Neural progenitor cell (in vitro differentiated cells): ENCODE measurements around the gene ACRBP. TPM values are rescaled to one million over a fixed set of nuclear protein-coding genes. Genes with fewer than 3 reads are reported as not detected.

Experiments
- DNase-seq: peaks from one replicate; pipeline ENCODE4 v3.0.0-alpha.2; 2016; ENCODE audit warnings: low spot score
- H2AFZ ChIP-seq: fragments of 200-600 bp; sonication (generic); replicated peaks from 2 replicates; pipeline ENCODE4 v1.6.1; 2016; ENCODE audit warnings: antibody characterized with exemption
- H3F3A ChIP-seq: fragments of 200-600 bp; sonication (generic); 2 replicates; pipeline ENCODE4 v1.6.1; 2016; ENCODE audit warnings: antibody characterized with exemption, low read depth
- H3K27ac ChIP-seq: fragments of 200-600 bp; sonication (generic); 2 replicates; pipeline ENCODE4 v1.5.1; 2016; ENCODE audit warnings: mild to moderate bottlenecking
- H3K27me3 ChIP-seq: fragments of 200-600 bp; sonication (generic); 2 replicates; pipeline ENCODE4 v1.6.1; 2016; ENCODE audit warnings: mild to moderate bottlenecking, moderate library complexity
- H3K36me3 ChIP-seq: fragments of 200-600 bp; sonication (generic); 2 replicates; pipeline ENCODE4 v1.5.1; 2016
- H3K4me1 ChIP-seq: fragments of 200-600 bp; sonication (generic); 2 replicates; pipeline ENCODE4 v1.6.1; 2016; ENCODE audit warnings: mixed run types
- H3K4me2 ChIP-seq: fragments of 200-600 bp; sonication (generic); 2 replicates; pipeline ENCODE4 v1.6.1; 2016
- H3K4me3 ChIP-seq: fragments of 200-600 bp; sonication (generic); 2 replicates; pipeline ENCODE4 v1.5.1; 2016
- H3K79me2 ChIP-seq: fragments of 200-600 bp; sonication (generic); 2 replicates; pipeline ENCODE4 v1.6.1; 2016; ENCODE audit warnings: low read depth
- H3K9ac ChIP-seq: fragments of 200-600 bp; sonication (generic); 2 replicates; pipeline ENCODE4 v1.6.1; 2016
- H3K9me3 ChIP-seq: fragments of 200-600 bp; sonication (generic); 2 replicates; pipeline ENCODE4 v1.5.1; 2016; ENCODE audit warnings: low read depth
- H4K20me1 ChIP-seq: fragments of 200-600 bp; sonication (generic); 2 replicates; pipeline ENCODE4 v1.6.1; 2016; ENCODE audit warnings: low read depth
- H3K27ac Mint-ChIP-seq: 3 replicates; pipeline ENCODE4 v1.8.0; 2021; ENCODE audit warnings: mixed read lengths
- H3K27me3 Mint-ChIP-seq: 2 replicates; pipeline ENCODE4 v1.8.0; 2022; ENCODE audit warnings: low read depth, mild to moderate bottlenecking, inconsistent platforms, moderate library complexity, mixed read lengths; ENCODE audit not compliant: insufficient read depth
- H3K36me3 Mint-ChIP-seq: 3 replicates; pipeline ENCODE4 v1.8.0; 2021; ENCODE audit warnings: mixed read lengths
- H3K4me1 Mint-ChIP-seq: 3 replicates; pipeline ENCODE4 v1.8.0; 2021; ENCODE audit warnings: mixed read lengths
- H3K4me3 Mint-ChIP-seq: 3 replicates; pipeline ENCODE4 v1.8.0; 2021; ENCODE audit warnings: mild to moderate bottlenecking, moderate library complexity, mixed read lengths
- H3K9me3 Mint-ChIP-seq: 3 replicates; pipeline ENCODE4 v1.8.0; 2020; ENCODE audit warnings: mixed read lengths
- CTCF ChIP-seq: fragments of 200-600 bp; sonication (generic); IDR thresholded peaks from 2 replicates; pipeline ENCODE4 v1.5.1; 2017; ENCODE audit warnings: antibody characterized with exemption, mild to moderate bottlenecking
- EZH2 ChIP-seq: fragments of 200-600 bp; sonication (generic); IDR thresholded peaks from 2 replicates; pipeline ENCODE4 v1.6.1; 2017; ENCODE audit warnings: antibody characterized with exemption, mild to moderate bottlenecking, moderate library complexity
- EZH2phosphoT487 ChIP-seq: fragments of 200-600 bp; sonication (generic); IDR thresholded peaks from 2 replicates; pipeline ENCODE4 v1.6.1; 2017; ENCODE audit warnings: antibody characterized with exemption
- total RNA-seq: library from RNA; depleted of rRNA; stranded (reverse); fragments of >200 nt; gene quantifications from 2 replicates; pipeline ENCODE4 v1.2.3, GENCODE V29; 2015; ENCODE audit warnings: low replicate concordance

The ACRBP gene
- total RNA-seq, 1 donor from 2014 or later = 2.7 TPM

DNA sequence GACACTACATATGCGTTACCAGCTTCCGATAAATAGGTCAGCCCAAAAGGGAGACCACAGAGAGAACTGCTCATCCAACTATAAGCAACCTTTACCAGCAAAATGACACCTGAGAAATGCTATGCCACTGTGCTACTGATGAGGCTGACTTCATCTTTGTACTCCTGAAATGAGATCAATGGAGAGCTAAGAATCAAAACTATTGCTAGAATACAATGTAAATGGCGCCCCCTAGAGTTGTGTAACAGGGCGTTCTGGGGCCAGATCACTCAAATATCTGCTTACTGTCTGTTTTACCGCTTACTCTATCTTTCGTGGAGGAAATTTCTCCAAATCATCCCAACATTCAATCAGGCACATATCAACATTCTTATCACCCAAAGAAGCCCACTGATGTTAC is 37.4 kb upstream of the ACRBP start:
- H3K4me3 Mint-ChIP-seq = no peak overlapping the region
- peaks cover 11% of the 10 kb centered on the region for H3K4me1 ChIP-seq
- TF ChIP-seq EZH2 (no peak), CTCF (peak; percentile 74), EZH2phosphoT487 (no peak)
- no peak overlapping the region for H3K9ac ChIP-seq
- H3K36me3 Mint-ChIP-seq = peaks cover 3% of the 10 kb centered on the region
- no peak overlapping the region for H3K4me2 ChIP-seq
- H3K9me3 Mint-ChIP-seq = no peaks in the 10 kb centered on the region
- peaks cover 25% of the 10 kb centered on the region for H3K4me1 Mint-ChIP-seq
- peak; percentile 78 for DNase-seq
- peaks cover 93% of the 10 kb centered on the region for H3K79me2 ChIP-seq
- no peak overlapping the region for H2AFZ ChIP-seq
- H3K9me3 ChIP-seq = no peaks in the 10 kb centered on the region
- peaks cover 4% of the 10 kb centered on the region for H3K36me3 ChIP-seq
- no peak overlapping the region for H3K4me3 ChIP-seq
- no peak overlapping the region for H3K27ac ChIP-seq
- peaks cover 27% of the 10 kb centered on the region for H3F3A ChIP-seq
- peaks cover 37% of the 10 kb centered on the region for H4K20me1 ChIP-seq
- H3K27me3 ChIP-seq = no peaks in the 10 kb centered on the region
- H3K27me3 Mint-ChIP-seq = peaks cover under 1% of the 10 kb centered on the region
- no peak overlapping the region for H3K27ac Mint-ChIP-seq

DNA sequence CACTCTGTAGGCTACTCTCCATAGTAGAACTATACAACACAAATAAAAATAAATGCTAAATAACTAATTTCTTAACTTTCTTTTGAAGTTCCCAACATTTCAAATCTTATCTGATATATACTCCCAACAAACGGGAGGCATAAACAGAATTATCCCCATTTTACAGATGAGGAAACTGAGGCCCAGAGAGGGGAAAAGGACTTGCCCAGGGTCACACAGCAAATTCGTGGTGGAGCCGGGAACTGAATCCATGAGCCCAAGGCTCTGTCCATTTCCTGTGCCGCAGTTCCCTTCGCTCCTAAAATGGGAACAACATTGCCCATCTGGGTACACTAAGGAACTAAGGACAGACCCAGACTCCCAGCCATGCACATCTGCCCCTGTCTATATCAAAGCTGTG is 29.7 kb upstream of the ACRBP start:
- no peaks in the 10 kb centered on the region for H3K27me3 ChIP-seq
- H3K36me3 Mint-ChIP-seq = peaks cover 37% of the 10 kb centered on the region
- H3K4me3 Mint-ChIP-seq = no peak overlapping the region
- H3K4me3 ChIP-seq = no peak overlapping the region
- H3K27ac ChIP-seq = no peak overlapping the region
- peaks cover 29% of the 10 kb centered on the region for H3K79me2 ChIP-seq
- no peak overlapping the region for H3K9ac ChIP-seq
- H3F3A ChIP-seq = peaks cover 3% of the 10 kb centered on the region
- no peak overlapping the region for H3K27ac Mint-ChIP-seq
- H4K20me1 ChIP-seq = peaks cover 18% of the 10 kb centered on the region
- H3K4me2 ChIP-seq = no peak overlapping the region
- H3K27me3 Mint-ChIP-seq = peaks cover 4% of the 10 kb centered on the region
- H3K4me1 Mint-ChIP-seq = no peaks in the 10 kb centered on the region
- H3K9me3 ChIP-seq = no peaks in the 10 kb centered on the region
- no peak overlapping the region for H2AFZ ChIP-seq
- H3K36me3 ChIP-seq = peaks cover 19% of the 10 kb centered on the region
- DNase-seq = no peak
- no peaks in the 10 kb centered on the region for H3K4me1 ChIP-seq
- H3K9me3 Mint-ChIP-seq = no peaks in the 10 kb centered on the region
- TF ChIP-seq EZH2phosphoT487 = no peak
- TF ChIP-seq CTCF = no peak
- no peak for TF ChIP-seq EZH2

DNA sequence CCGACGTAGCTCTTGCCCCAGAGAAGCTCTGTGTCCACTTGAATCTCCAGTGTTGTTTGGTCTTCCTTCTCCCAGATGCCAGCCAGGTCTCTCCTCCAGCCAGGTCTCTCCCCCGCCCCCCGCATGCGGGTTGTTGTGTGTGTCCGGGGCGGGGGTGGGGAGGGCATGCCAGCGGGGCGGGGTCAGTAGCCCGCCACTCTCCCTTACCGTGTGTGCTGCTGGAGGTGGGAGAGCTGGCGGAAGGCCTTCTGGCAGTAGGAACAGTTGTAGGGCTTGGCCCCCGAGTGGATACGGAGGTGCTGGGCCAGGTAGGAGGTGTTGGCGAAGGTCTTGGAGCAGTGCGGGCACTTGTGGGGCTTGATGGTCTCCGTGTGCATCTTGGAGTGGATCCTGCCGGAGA is 24.9 kb upstream of the ACRBP start:
- no peak overlapping the region for H2AFZ ChIP-seq
- H3K9ac ChIP-seq = no peak overlapping the region
- no peaks in the 10 kb centered on the region for H3K4me1 ChIP-seq
- H3K79me2 ChIP-seq = no peaks in the 10 kb centered on the region
- no peak for DNase-seq
- peaks cover 44% of the 10 kb centered on the region for H3K36me3 Mint-ChIP-seq
- peaks cover 2% of the 10 kb centered on the region for H3K27me3 Mint-ChIP-seq
- no peaks in the 10 kb centered on the region for H3K27me3 ChIP-seq
- no peak overlapping the region for H3K4me2 ChIP-seq
- no peaks in the 10 kb centered on the region for H3K9me3 ChIP-seq
- no peak for TF ChIP-seq EZH2
- TF ChIP-seq EZH2phosphoT487 = no peak
- H3K27ac Mint-ChIP-seq = no peak overlapping the region
- no peak overlapping the region for H3K27ac ChIP-seq
- no peak overlapping the region for H3K4me3 ChIP-seq
- no peaks in the 10 kb centered on the region for H3K9me3 Mint-ChIP-seq
- H3F3A ChIP-seq = peaks cover 10% of the 10 kb centered on the region
- H3K4me3 Mint-ChIP-seq = no peak overlapping the region
- no peaks in the 10 kb centered on the region for H3K4me1 Mint-ChIP-seq
- no peaks in the 10 kb centered on the region for H4K20me1 ChIP-seq
- H3K36me3 ChIP-seq = peaks cover 11% of the 10 kb centered on the region

GRCh38 chr12:6667559-6668210 is 20.5 kb upstream of the ACRBP start:
- Mint-ChIP-seq H3K27me3 (peaks cover 3% of the 10 kb centered on the region), H3K9me3 (no peaks in the 10 kb centered on the region), H3K27ac (no peak overlapping the region), H3K4me3 (no peak overlapping the region), H3K36me3 (peaks cover 34% of the 10 kb centered on the region), H3K4me1 (peaks cover 7% of the 10 kb centered on the region)
- Histone ChIP-seq H3K4me2 (no peak overlapping the region), H3K27ac (no peak overlapping the region), H4K20me1 (no peaks in the 10 kb centered on the region), H3K4me1 (no peaks in the 10 kb centered on the region), H3F3A (peaks cover 35% of the 10 kb centered on the region), H3K27me3 (no peaks in the 10 kb centered on the region), H3K36me3 (no peaks in the 10 kb centered on the region), H3K79me2 (peaks cover 2% of the 10 kb centered on the region), H3K4me3 (no peak overlapping the region), H3K9ac (no peak overlapping the region), H2AFZ (no peak overlapping the region), H3K9me3 (no peaks in the 10 kb centered on the region)
- DNase-seq = no peak
- no peak for TF ChIP-seq EZH2
- TF ChIP-seq CTCF = peak; percentile 11
